ENCODE data around the gene SYNJ2.

DNA sequence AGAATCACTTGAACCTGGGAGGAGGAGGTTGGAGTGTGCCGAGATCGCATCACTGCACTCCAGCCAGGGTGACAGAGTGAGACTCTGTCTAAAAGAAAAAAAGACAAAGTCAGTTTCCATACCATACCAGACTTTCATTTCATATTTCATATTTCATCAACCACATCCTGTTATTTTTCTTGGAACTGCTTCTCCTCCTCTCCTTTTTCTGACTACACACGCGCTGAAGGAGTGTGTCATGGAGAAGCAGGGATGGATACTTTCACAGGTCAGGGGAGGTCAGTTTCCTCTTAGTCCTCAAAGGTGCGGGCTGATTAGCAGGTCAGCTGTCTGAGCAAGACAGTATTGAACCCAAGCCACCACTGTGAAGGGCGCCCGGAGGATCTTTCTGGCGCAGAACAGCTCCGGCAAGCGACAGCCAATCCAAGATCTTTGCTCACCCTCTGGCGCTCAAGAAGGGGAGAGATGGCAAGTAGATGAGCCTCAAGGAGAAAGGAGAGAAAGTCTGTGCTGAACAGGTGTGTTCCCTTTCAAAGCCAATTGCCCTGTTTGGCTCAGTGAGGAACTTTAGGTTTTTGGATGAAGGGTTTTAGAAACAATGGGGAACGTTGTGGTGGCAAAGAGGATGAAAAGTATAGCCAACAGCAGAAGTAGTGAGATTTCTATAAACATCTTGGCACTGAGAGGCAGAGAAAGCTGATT lies 18.9 kb upstream of the SYNJ2 start:
- TF ChIP-seq, protein P1, sequence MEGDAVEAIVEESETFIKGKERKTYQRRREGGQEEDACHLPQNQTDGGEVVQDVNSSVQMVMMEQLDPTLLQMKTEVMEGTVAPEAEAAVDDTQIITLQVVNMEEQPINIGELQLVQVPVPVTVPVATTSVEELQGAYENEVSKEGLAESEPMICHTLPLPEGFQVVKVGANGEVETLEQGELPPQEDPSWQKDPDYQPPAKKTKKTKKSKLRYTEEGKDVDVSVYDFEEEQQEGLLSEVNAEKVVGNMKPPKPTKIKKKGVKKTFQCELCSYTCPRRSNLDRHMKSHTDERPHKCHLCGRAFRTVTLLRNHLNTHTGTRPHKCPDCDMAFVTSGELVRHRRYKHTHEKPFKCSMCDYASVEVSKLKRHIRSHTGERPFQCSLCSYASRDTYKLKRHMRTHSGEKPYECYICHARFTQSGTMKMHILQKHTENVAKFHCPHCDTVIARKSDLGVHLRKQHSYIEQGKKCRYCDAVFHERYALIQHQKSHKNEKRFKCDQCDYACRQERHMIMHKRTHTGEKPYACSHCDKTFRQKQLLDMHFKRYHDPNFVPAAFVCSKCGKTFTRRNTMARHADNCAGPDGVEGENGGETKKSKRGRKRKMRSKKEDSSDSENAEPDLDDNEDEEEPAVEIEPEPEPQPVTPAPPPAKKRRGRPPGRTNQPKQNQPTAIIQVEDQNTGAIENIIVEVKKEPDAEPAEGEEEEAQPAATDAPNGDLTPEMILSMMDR (IDR thresholded peaks at IDR 0.05; ENCODE audit: low read length) = no peak
- no peak for TF ChIP-seq EZH2 (optimal IDR thresholded peaks at IDR 0.05; ENCODE audit: low read depth, low read length)
- no peak for TF ChIP-seq EZH2phosphoT487 (IDR thresholded peaks at IDR 0.05; ENCODE audit: low read length)

Measured in MM.1S (cell line).